OCI-LY3 (cell line): ENCODE results near the gene SOAT2.
A peak's percentile ranks its signal among the peaks of the same experiment; 100 is the strongest.
"Not testable (repeated sequence)": the region's sequence is repeated elsewhere in the genome, so short reads cannot be mapped to it uniquely, and the experiment has no call there.

Source experiments
- H2AFZ ChIP-seq: fragments of 200-600, 300-600 bp; shearing (Covaris generic); 2 replicates; pipeline ENCODE4 v1.6.0; 2014; ENCODE audit warnings: antibody characterized with exemption, low read depth, low read length
- H3K27ac ChIP-seq: fragments of 200-600, 300-600 bp; sonication (generic); 2 replicates; pipeline ENCODE4 v1.5.1; 2014; ENCODE audit warnings: mild to moderate bottlenecking, low read length, moderate library complexity, mixed read lengths
- H3K27me3 ChIP-seq: fragments of 200-600, 300-600 bp; sonication (generic); 2 replicates; pipeline ENCODE4 v1.6.1; 2014; ENCODE audit warnings: low read depth, low read length, mixed read lengths
- H3K36me3 ChIP-seq: fragments of 200-600, 300-600 bp; sonication (generic); replicated peaks from 2 replicates; pipeline ENCODE3; 2014; ENCODE audit warnings: low read depth, low read length, mixed read lengths
- H3K4me1 ChIP-seq: fragments of 300-600, 200-600 bp; sonication (generic); 2 replicates; pipeline ENCODE4 v1.6.1; 2014; ENCODE audit warnings: low read length, mixed read lengths
- H3K4me2 ChIP-seq: fragments of 200-600, 300-600 bp; sonication (generic); 2 replicates; pipeline ENCODE4 v1.6.1; 2014; ENCODE audit warnings: low read length, mixed read lengths
- H3K4me3 ChIP-seq: fragments of 300-600, 200-600 bp; sonication (generic); 2 replicates; pipeline ENCODE4 v1.5.1; 2014; ENCODE audit warnings: antibody characterized with exemption, mild to moderate bottlenecking, low read length, moderate library complexity
- H3K79me2 ChIP-seq: fragments of 300-600, 200-600 bp; shearing (Covaris generic); 2 replicates; pipeline ENCODE4 v1.6.1; 2014; ENCODE audit warnings: mild to moderate bottlenecking, low read length, mixed read lengths
- H3K9ac ChIP-seq: fragments of 300-600, 200-600 bp; shearing (Covaris generic); 2 replicates; pipeline ENCODE4 v1.6.0; 2014; ENCODE audit warnings: mild to moderate bottlenecking, low read length, moderate library complexity
- H3K9me3 ChIP-seq: fragments of 200-600, 300-600 bp; shearing (Covaris generic); 2 replicates; pipeline ENCODE4 v1.6.1; 2014; ENCODE audit warnings: low read length, mixed read lengths; ENCODE audit not compliant: insufficient read depth
- H4K20me1 ChIP-seq: fragments of 200-600, 300-600 bp; sonication (generic); 2 replicates; pipeline ENCODE4 v1.6.1; 2016; ENCODE audit warnings: low read length, mixed read lengths; ENCODE audit not compliant: insufficient read depth
- EZH2phosphoT487 ChIP-seq: fragments of 200-600 bp; shearing (Covaris generic); IDR thresholded peaks from 2 replicates; pipeline ENCODE4 v1.6.1; 2018; ENCODE audit warnings: antibody characterized with exemption, mixed run types, low read depth
- TF ChIP-seq, protein P1 (sequence below): fragments of 200-600, 300-600 bp; sonication (generic); IDR thresholded peaks from 2 replicates; pipeline ENCODE4 v1.5.1; 2014; ENCODE audit warnings: antibody characterized with exemption, low read length, low read depth

Gene SOAT2

GRCh38 chr12:53107122-53107521 lies 3.8 kb downstream of the SOAT2 start:
- Histone ChIP-seq H3K79me2 (no peaks in the 10 kb centered on the region), H4K20me1 (no peaks in the 10 kb centered on the region), H2AFZ (no peak overlapping the region)

DNA sequence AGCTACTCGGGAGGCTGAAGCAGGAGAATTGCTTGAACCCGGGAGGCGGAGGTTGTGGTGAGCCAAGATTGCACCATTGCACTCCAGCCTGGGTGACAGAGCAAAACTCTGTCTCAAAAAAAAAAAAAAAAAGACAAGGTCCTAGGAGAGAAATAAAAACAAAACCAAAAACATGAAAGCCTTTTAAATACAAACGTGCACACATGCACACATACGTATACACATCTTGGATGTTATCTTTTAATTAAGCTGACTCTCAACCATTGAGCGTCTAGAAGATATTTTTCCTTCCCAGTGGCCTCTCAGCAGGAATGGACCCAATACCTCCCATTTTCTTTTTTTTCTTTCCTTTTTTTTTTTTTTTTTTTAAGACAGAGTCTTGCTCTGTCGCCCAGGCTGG lies 9.1 kb downstream of the SOAT2 start:
- not testable (repeated sequence) for H3K4me3 ChIP-seq, H3K79me2 ChIP-seq, H3K4me2 ChIP-seq, H2AFZ ChIP-seq, H3K9ac ChIP-seq, H3K9me3 ChIP-seq, H3K36me3 ChIP-seq, H3K27ac ChIP-seq, H3K27me3 ChIP-seq, H4K20me1 ChIP-seq, H3K4me1 ChIP-seq

More at GRCh38 chr12:53107122-53107521, 3.8 kb downstream of the SOAT2 start:
- no peaks in the 10 kb centered on the region for H3K9me3 ChIP-seq
- H3K27ac ChIP-seq = no peak overlapping the region
- no peaks in the 10 kb centered on the region for H3K36me3 ChIP-seq
- H3K9ac ChIP-seq = no peak overlapping the region
- H3K27me3 ChIP-seq = 0 out of 2 replicates have a peak, but pooled peaks cover 5% of the 10 kb centered on the region
- no peak overlapping the region for H3K4me2 ChIP-seq
- H3K4me1 ChIP-seq = no peaks in the 10 kb centered on the region
- no peak for TF ChIP-seq EZH2phosphoT487
- TF ChIP-seq, protein P1, sequence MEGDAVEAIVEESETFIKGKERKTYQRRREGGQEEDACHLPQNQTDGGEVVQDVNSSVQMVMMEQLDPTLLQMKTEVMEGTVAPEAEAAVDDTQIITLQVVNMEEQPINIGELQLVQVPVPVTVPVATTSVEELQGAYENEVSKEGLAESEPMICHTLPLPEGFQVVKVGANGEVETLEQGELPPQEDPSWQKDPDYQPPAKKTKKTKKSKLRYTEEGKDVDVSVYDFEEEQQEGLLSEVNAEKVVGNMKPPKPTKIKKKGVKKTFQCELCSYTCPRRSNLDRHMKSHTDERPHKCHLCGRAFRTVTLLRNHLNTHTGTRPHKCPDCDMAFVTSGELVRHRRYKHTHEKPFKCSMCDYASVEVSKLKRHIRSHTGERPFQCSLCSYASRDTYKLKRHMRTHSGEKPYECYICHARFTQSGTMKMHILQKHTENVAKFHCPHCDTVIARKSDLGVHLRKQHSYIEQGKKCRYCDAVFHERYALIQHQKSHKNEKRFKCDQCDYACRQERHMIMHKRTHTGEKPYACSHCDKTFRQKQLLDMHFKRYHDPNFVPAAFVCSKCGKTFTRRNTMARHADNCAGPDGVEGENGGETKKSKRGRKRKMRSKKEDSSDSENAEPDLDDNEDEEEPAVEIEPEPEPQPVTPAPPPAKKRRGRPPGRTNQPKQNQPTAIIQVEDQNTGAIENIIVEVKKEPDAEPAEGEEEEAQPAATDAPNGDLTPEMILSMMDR = no peak
- no peak overlapping the region for H3K4me3 ChIP-seq

GRCh38 chr12:53113136-53113705 lies 9.9 kb downstream of the SOAT2 start:
- no peaks in the 10 kb centered on the region for H3K9me3 ChIP-seq

GRCh38 chr12:53113951-53114350 lies 10.7 kb downstream of the SOAT2 start:
- no peaks in the 10 kb centered on the region for H3K27me3 ChIP-seq
- H3K4me1 ChIP-seq = peaks cover 8% of the 10 kb centered on the region; the same call in 1 of the 2 replicates
- no peaks in the 10 kb centered on the region for H4K20me1 ChIP-seq
- TF ChIP-seq EZH2phosphoT487 = no peak
- TF ChIP-seq, protein P1 = no peak
- H3K4me2 ChIP-seq = no peak overlapping the region
- no peaks in the 10 kb centered on the region for H3K9me3 ChIP-seq
- no peak overlapping the region for H2AFZ ChIP-seq
- H3K4me3 ChIP-seq = no peak overlapping the region
- H3K27ac ChIP-seq = no peak overlapping the region
- H3K79me2 ChIP-seq = no peaks in the 10 kb centered on the region
- no peak overlapping the region for H3K9ac ChIP-seq
- no peaks in the 10 kb centered on the region for H3K36me3 ChIP-seq

More at GRCh38 chr12:53113136-53113705, 9.9 kb downstream of the SOAT2 start:
- Histone ChIP-seq H3K4me3 (no peak overlapping the region), H2AFZ (peak overlapping the region; percentile 42; the same call in 1 of the 2 replicates), H3K36me3 (no peaks in the 10 kb centered on the region), H3K9ac (no peak overlapping the region), H3K27me3 (0 out of 2 replicates have a peak, but pooled peaks cover 3% of the 10 kb centered on the region), H3K27ac (no peak overlapping the region), H4K20me1 (no peaks in the 10 kb centered on the region), H3K4me2 (no peak overlapping the region), H3K79me2 (no peaks in the 10 kb centered on the region), H3K4me1 (peaks cover 8% of the 10 kb centered on the region; the same call in 1 of the 2 replicates)
- no peak for TF ChIP-seq EZH2phosphoT487
- TF ChIP-seq, protein P1 = no peak
